Loucy (cell line): Measurements from ENCODE around the gene RANBP6.

Experiments
- H2AFZ ChIP-seq: fragments of 200-600 bp; sonication (generic); 2 replicates; pipeline ENCODE4 v1.6.0; 2016; ENCODE audit warnings: antibody characterized with exemption, mild to moderate bottlenecking, low read length, moderate library complexity
- H3F3A ChIP-seq: fragments of 200-600 bp; 2 replicates; pipeline ENCODE4 v1.6.0; 2016; ENCODE audit warnings: antibody characterized with exemption, low read depth, mild to moderate bottlenecking
- H3K27me3 ChIP-seq: fragments of 200-600 bp; sonication (generic); 2 replicates; pipeline ENCODE4 v1.6.1; 2014; ENCODE audit warnings: low read length, mild to moderate bottlenecking; ENCODE audit not compliant: insufficient read depth, poor library complexity, severe bottlenecking
- H3K36me3 ChIP-seq: fragments of 200-600 bp; sonication (generic); 2 replicates; pipeline ENCODE4 v1.6.1; 2016; ENCODE audit warnings: low read length; ENCODE audit not compliant: insufficient read depth
- H3K4me1 ChIP-seq: fragments of 200-600 bp; sonication (generic); 2 replicates; pipeline ENCODE4 v1.5.1; 2014; ENCODE audit warnings: low read length, mild to moderate bottlenecking; ENCODE audit not compliant: insufficient read depth, poor library complexity, severe bottlenecking
- H3K4me2 ChIP-seq: fragments of 200-600 bp; sonication (generic); 2 replicates; pipeline ENCODE4 v1.6.0; 2014; ENCODE audit warnings: antibody characterized with exemption, low read length, low read depth, mild to moderate bottlenecking; ENCODE audit not compliant: poor library complexity, severe bottlenecking
- H3K4me3 ChIP-seq: fragments of 200-600 bp; sonication (generic); 2 replicates; pipeline ENCODE4 v1.5.1; 2014; ENCODE audit warnings: low read length, mild to moderate bottlenecking, mixed read lengths; ENCODE audit not compliant: poor library complexity, severe bottlenecking
- H3K79me2 ChIP-seq: fragments of 200-600 bp; sonication (generic); 2 replicates; pipeline ENCODE4 v1.6.1; 2014; ENCODE audit warnings: low read length; ENCODE audit not compliant: insufficient read depth
- H3K9ac ChIP-seq: fragments of 200-600 bp; sonication (generic); 2 replicates; pipeline ENCODE4 v1.6.0; 2014; ENCODE audit warnings: mild to moderate bottlenecking, low read depth, low read length, moderate library complexity; ENCODE audit not compliant: poor library complexity, severe bottlenecking
- H3K9me2 ChIP-seq: fragments of 200-600 bp; sonication (generic); replicated peaks from 2 replicates; pipeline ENCODE4 v1.6.1; 2016; ENCODE audit warnings: low read depth, low read length, mixed read lengths
- H3K9me3 ChIP-seq: fragments of 200-600 bp; sonication (generic); 2 replicates; pipeline ENCODE4 v1.6.1; 2014; ENCODE audit warnings: mild to moderate bottlenecking, antibody characterized with exemption, low read length, low read depth; ENCODE audit not compliant: insufficient read depth
- H4K20me1 ChIP-seq: fragments of 200-600 bp; sonication (generic); 2 replicates; pipeline ENCODE4 v1.6.0; 2014; ENCODE audit warnings: antibody characterized with exemption, low read length, mild to moderate bottlenecking; ENCODE audit not compliant: insufficient read depth, poor library complexity, severe bottlenecking
- CTCF ChIP-seq: fragments of 200-600 bp; sonication (generic); conservative IDR thresholded peaks from 2 replicates; pipeline ENCODE4 v1.5.1; 2014; ENCODE audit warnings: mild to moderate bottlenecking, antibody characterized with exemption, low read length
- EZH2phosphoT487 ChIP-seq: fragments of 200-600 bp; IDR thresholded peaks from 2 replicates; pipeline ENCODE4 v1.6.1; 2018; ENCODE audit warnings: antibody characterized with exemption, mild to moderate bottlenecking, moderate library complexity, borderline replicate concordance

RANBP6 gene

GRCh38 chr9:6055216-6055615 lies 39.8 kb upstream of the RANBP6 start:
- Histone ChIP-seq H3K9ac (no peak overlapping the region), H3K27me3 (no peaks in the 10 kb centered on the region), H3K9me2 (no peaks in the 10 kb centered on the region), H3K4me3 (peak overlapping the region; percentile 40), H3K4me2 (peak overlapping the region; percentile 56), H3F3A (no peaks in the 10 kb centered on the region), H3K36me3 (no peaks in the 10 kb centered on the region), H3K9me3 (no peaks in the 10 kb centered on the region), H3K79me2 (no peaks in the 10 kb centered on the region), H2AFZ (peak overlapping the region; percentile 69; the same call in 1 of the 2 replicates), H3K4me1 (peaks cover 5% of the 10 kb centered on the region), H4K20me1 (no peaks in the 10 kb centered on the region)
- TF ChIP-seq CTCF (peak; percentile 72), EZH2phosphoT487 (no peak)

- Histone ChIP-seq H3F3A (no peaks in the 10 kb centered on the region), H3K27me3 (no peaks in the 10 kb centered on the region), H3K4me2 (peak overlapping the region; percentile 56), H2AFZ (peak overlapping the region; percentile 69), H4K20me1 (no peaks in the 10 kb centered on the region), H3K4me1 (peaks cover 5% of the 10 kb centered on the region), H3K79me2 (no peaks in the 10 kb centered on the region), H3K4me3 (peak overlapping the region; percentile 40), H3K9me3 (no peaks in the 10 kb centered on the region), H3K36me3 (no peaks in the 10 kb centered on the region), H3K9me2 (no peaks in the 10 kb centered on the region), H3K9ac (peak overlapping the region; percentile 17)
- TF ChIP-seq EZH2phosphoT487 = no peak
- TF ChIP-seq CTCF = peak; percentile 89
These were observed 39.1 kb upstream of the RANBP6 start for GRCh38 chr9:6054280-6055099.

- Histone ChIP-seq H3K4me1 (peaks cover 5% of the 10 kb centered on the region), H4K20me1 (no peaks in the 10 kb centered on the region), H3K4me2 (no peak overlapping the region), H3K9ac (no peak overlapping the region), H3F3A (no peaks in the 10 kb centered on the region), H2AFZ (no peak overlapping the region), H3K27me3 (no peaks in the 10 kb centered on the region), H3K79me2 (no peaks in the 10 kb centered on the region), H3K9me3 (no peaks in the 10 kb centered on the region), H3K4me3 (no peak overlapping the region), H3K36me3 (no peaks in the 10 kb centered on the region), H3K9me2 (no peaks in the 10 kb centered on the region)
- no peak for TF ChIP-seq EZH2phosphoT487
- TF ChIP-seq CTCF = no peak
These were observed 37.0 kb upstream of the RANBP6 start for GRCh38 chr9:6052293-6052919.
